ENCODE data around the gene FADS2.

FADS2 gene

DNA sequence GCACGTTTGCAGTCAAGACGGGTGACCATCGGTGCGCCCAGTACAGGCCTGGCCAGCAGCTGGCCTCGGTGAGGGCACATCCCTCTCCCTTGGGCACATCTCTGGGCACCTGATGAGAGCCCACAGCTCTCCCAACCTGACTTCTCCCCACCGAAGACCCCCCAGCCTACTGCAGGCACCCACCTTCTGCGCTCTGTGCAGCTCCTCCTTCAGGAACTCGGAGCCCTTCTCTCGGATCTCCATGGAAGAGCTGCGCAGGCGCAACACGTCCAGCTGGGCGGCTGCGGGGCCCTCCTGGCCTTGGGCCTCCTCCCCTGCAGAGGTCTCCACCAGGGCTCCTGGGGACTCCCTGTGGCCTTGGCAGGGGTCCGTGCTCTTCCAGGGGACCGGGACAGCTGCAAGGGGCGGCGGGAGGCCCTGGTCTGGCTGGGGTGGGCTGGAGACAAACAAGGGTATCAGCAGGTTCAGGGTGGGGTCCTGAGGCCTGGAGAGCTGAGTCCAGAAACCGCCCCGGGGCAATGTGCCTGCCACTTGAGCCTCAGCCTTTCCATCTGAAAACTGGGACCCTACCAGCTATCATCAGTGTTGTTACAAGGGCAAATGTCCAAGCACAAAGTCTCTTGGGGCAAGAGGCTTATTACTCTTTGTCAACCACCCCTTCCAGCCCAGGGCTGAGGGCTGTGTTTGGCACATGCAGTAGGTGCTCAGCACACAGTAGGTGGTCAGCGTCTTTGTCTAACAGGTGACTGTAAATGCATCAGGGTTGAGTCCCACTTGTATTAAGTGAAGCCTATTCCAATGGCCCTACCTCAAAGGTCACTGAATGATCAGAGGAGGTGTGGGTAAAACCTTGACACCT lies 80.0 kb downstream of the FADS2 start:
- no peak for DNase-seq

- DNase-seq, result no peak
Observed at GRCh38 chr11:61908730-61909316, 80.7 kb downstream of the FADS2 start.

DNA sequence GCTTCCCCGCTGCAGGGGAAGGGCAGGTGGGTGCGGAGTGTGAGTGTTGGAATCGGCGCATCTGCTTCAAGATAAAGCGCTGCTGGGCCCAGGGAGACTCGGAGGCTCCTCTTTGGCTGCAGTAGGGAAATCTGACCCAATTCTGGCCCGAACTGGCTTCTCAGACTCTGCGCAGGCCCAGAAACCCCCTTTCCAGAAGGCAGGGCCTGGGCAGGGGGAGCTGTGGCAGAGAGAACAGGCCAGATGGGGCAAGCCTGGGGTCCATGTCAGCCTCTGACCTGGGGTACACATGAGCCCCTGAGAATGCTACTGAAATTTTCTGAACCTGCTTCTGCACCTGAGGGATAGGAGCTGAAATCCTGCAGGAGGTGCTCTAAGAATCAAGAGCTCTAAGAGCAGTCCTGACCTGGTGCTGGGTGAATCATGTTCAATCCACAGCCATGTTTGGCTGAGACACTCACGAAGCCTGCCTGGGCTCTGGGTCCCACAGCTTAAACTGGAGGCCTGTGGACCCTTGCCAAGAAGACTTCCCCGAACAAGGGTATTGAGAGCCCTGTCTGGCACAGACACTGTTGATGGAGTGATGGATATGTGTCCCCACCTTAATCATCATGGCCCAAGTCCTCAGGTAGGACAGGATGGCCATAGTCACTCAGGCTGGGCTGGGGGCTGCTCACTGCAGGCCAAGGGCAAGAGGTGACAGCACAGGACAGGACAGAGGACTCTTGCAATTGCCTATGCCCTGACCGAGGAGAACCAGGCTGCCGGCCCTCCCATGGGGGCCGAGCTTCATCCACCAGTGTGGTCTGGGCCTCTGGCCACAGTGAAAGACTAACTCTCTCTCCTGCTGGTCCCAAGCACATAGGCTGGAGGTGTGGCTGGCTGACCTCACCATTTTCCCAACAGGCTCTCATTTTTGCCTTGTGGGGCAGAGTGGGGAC lies 82.4 kb downstream of the FADS2 start:
- no peak for DNase-seq

DNA sequence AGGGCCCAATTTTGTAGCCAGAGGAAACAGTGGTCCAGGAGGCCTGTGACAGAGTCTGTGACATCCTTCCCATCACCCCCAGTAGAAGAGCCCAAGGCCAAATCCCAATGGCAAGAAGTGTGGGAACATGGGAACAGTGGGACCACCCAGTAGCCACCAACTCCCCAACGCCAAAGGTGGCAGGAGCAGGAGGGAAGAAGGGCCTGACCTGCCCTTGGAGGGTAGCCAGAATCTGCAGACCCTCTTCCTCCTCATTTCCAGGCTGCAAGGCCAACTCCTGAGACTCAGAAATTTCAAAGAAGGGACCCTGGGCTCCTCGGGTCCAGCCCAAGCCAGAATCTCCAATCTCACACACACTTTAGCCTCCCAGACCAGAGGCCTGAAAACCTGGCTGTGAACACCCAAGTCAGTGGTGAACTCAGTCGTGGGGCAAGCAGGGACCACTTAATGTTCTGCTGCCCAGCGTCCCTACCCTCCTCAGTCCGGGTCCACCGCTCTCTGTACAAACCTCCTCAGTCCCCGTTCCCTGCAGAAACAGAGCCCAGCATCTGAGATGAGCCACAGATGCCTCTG lies 83.1 kb downstream of the FADS2 start:
- DNase-seq, result no peak

DNA sequence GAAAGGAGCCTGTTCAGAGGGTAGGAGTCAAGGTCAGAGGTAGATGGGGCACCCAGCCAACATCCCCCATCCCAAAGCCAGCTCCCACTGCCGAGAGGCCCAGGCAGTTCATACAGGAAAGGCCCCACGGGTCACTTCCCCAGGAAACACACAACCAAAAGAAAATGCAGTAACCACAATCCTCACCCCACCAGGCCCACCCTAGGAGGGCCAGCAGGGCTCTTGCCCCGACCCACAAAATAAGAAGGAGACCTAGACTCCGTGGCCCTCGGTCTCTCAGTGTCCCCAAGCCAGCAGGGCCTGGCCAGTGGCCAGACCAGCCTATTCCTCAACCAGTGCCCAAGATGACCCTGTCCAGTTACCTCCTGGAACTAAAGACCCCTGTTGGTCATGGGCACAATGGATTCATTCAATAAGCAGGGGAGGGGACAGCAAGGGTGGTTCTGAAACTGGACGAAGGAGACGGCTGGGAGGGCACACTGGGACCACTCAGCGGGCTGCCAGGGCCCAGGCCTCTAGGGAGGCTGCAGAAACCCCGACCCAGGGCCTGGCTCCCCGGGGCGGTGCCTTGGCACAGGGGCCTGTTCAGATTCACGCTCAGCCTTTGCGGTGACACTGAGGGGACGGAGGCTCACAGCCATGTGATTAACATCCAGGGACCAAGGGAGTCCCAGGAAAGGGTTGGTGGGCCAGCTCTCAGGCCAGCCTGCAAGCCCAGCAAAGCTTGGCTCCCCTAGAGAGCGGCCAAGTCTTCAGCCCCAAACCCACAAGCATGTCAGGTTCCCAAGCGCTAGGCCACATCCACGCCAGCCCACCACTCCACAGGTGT lies 83.8 kb downstream of the FADS2 start:
- DNase-seq, result no peak

DNA sequence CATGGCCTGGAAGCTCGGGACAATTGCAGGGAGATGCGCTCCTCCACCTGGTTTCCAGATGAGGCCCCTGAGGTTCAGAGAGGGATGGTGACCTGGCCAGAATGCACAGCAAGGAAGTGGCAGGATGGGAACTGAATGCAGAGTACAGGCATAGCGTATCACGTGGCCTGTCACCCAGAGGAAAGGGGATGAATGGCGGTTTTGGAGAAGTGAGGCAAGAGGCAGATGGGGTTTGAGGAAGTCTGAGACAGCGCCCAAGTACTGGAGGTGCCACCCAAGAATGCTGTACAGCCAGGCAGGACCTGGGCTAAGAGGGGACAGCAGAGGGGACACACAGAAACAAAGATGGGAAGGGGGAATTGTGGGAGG lies 84.4 kb downstream of the FADS2 start:
- DNase-seq, result no peak

DNA sequence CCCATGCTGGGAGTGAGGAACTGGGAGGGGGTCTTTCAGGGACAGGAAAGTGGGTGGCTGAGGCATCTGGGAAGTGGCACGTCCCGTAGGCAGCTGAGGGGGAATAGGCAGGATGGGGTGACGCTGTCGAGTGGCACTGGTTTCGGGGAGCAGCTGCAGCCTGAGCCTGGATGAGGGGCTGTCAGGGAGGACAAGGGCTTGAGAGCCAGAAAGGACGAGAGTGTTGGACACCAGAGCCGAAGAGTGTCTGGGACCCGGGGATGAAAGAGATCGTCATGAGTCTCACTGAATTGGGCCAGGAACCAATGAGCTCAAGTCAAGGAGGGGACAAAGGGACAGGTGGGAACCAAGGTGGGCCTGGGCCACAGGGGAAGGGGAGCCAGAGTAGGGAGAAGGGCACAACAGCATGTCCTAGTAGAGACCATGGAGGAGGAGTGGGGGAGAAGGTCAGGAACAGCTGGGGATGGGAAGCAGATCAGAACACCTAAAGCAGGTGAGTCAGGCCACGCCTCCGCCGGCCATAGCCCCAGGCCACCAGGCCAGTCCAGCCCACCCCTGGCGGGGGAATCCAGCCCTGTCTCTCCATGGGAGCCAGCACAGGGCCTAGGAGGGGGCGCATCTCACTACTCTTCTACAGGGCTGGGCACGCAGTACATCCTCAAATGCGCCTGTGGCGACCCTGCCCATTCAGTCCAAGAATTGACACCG lies 85.0 kb downstream of the FADS2 start:
- DNase-seq, result no peak

DNA sequence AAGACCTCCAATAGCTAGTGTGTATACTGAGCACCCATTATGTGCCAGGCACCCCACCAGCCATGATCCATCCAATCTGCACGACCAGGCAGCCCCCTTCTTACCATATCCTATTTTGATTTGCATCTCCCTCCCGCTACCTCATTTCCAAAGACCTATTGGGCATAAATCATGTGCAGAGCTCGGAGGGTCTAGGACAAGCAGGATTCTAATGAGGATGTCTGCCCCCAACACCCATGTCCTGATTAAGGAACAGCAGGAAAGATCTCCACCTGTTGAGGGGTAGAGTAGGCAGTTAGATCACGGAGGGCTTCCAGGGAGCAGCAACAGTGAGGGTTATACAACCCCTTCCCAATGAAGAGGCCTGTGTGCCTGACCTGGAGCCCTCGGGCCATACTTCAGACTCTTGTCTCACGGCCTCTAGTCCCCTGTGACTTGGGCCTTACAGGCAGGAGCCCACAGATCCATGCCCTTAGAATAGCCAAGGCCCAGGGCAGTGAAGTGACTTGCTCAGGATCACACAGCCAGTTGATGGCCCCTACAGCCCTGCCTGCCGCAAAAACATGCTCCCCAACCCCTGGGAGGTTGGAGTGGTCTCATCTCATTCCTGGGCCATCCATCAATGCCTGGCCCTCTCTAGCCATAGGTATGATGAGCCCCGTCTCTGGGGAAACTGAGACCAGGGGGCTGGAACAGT lies 85.7 kb downstream of the FADS2 start:
- DNase-seq, result no peak

GRCh38 chr11:61914471-61915171 lies 86.5 kb downstream of the FADS2 start:
- no peak for DNase-seq

DNA sequence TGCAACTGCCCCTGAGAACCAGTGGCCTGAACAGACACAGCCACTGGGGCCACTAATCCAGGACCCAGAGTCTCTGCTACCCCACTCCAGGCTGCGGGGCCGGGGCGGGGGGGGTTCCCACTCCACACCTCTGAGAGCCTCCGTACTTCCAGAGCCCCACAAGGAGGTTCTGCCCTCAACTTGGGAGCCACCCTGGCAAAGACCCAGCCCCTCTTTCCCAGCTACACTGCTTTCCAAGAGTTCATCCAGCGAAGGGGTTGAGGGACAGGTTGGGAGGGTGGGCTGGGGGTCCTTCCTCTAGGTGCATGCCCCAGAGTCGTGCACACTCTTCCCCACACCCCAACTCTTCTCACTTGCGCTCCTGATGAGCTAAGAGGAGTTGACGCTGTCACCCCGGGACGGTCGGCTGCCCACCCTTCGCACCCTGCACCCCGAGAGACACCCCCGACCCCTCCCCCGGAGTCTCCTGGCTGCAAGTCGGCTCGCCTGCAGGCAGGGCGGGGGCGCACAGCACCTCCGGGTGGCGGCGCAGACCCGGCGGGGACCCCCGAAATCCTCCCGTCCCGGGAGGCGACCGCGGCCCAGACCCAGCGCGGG lies 88.7 kb downstream of the FADS2 start:
- no peak for DNase-seq

All from activated gamma-delta T cell (primary cell).